ENCODE data around the gene OR6C75. TPM values are rescaled to one million over a fixed set of nuclear protein-coding genes. Genes with fewer than 3 reads are reported as not detected.
"Not testable (repeated sequence)": the region's sequence is repeated elsewhere in the genome, so short reads cannot be mapped to it uniquely, and the experiment has no call there.

Gene OR6C75
- total RNA-seq, 1 experiment from 2014 or later, result not detected

DNA sequence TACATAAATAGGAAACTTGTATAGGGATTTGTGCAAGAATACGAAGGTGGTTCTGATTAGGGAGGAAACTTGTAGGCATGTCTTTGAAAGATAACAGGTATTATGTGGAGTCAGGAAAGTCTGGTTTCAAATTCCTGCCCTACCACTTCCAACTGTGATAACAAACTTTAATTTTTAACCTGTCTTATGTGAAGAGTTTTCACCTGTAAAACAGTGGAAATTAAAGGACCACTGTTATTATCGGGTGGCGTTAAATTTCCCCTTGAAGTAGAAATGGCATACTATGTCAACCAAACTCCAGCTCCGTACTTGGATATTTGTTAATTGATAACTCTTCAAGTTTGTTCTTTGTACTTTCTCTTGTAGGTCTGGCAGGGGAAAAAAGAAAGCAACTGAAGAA is 42.6 kb upstream of the OR6C75 start:
- peaks cover 0 to 5% (median 4%) of the 10 kb centered on the region in 3 experiments; a peak in 3 of 7 replicates for H3K36me3 Mint-ChIP-seq (ENCODE audit: insufficient read depth in 1 of 3, low read depth in 3 of 3)
- H3K56ac ChIP-seq (ENCODE audit: insufficient read length, low read depth, low read length), result no peak overlapping the region
- H3K9me3 ChIP-seq (ENCODE audit: control insufficient read depth, low read depth, low read length), result no peaks in the 10 kb centered on the region
- no peak overlapping the region for H2AFZ ChIP-seq (ENCODE audit: low read length)
- H2BK12ac ChIP-seq (ENCODE audit: insufficient read length, low read depth, low read length), result no peak overlapping the region
- no peak overlapping the region for H2BK15ac ChIP-seq (ENCODE audit: low read depth, low read length)
- H3K4me2 ChIP-seq (ENCODE audit: insufficient read depth, insufficient read length, low read length), result no peak overlapping the region
- no CpG with 5 or more reads among the region's 4 CpGs for WGBS (ENCODE audit: extremely low coverage, insufficient read length, low lambda C conversion rate)
- H4K8ac ChIP-seq (replicated peaks; ENCODE audit: insufficient read length, low read depth, low read length), result no peak overlapping the region
- H3K9ac ChIP-seq (ENCODE audit: extremely low read depth, insufficient read length, low read length), result no peak overlapping the region
- no peak overlapping the region for H3K27ac ChIP-seq (ENCODE audit: insufficient read length, low read depth, low read length)
- no peaks in the 10 kb centered on the region for H3K23me2 ChIP-seq (ENCODE audit: insufficient read length, low read depth, low read length, poor library complexity, severe bottlenecking)
- H3K79me1 ChIP-seq (ENCODE audit: insufficient read depth, low read depth, low read length, poor library complexity, severe bottlenecking), result no peaks in the 10 kb centered on the region
- no peak overlapping the region for H4K5ac ChIP-seq (ENCODE audit: insufficient read length, low read depth, low read length)
- H3T11ph ChIP-seq (ENCODE audit: low read length), result no peak overlapping the region
- DNase-seq, result no peak
- no peak overlapping the region for H2BK120ac ChIP-seq (ENCODE audit: low read depth, low read length, poor library complexity, severe bottlenecking)
- no peak overlapping the region for H3K27ac Mint-ChIP-seq
- H3K23ac ChIP-seq (ENCODE audit: insufficient read length, low read depth, low read length), result no peak overlapping the region
- H3K4me1 Mint-ChIP-seq, result no peaks in the 10 kb centered on the region
- no peaks in the 10 kb centered on the region; a peak in 3 of 5 replicates for H3K9me3 Mint-ChIP-seq
- H3K27me3 ChIP-seq (ENCODE audit: insufficient read depth, low read length), result no peaks in the 10 kb centered on the region
- no peak overlapping the region for H3K14ac ChIP-seq (ENCODE audit: insufficient read depth, low read length)
- no peaks in the 10 kb centered on the region for H3K27me3 Mint-ChIP-seq (ENCODE audit: low read depth)
- TF ChIP-seq, protein P1, sequence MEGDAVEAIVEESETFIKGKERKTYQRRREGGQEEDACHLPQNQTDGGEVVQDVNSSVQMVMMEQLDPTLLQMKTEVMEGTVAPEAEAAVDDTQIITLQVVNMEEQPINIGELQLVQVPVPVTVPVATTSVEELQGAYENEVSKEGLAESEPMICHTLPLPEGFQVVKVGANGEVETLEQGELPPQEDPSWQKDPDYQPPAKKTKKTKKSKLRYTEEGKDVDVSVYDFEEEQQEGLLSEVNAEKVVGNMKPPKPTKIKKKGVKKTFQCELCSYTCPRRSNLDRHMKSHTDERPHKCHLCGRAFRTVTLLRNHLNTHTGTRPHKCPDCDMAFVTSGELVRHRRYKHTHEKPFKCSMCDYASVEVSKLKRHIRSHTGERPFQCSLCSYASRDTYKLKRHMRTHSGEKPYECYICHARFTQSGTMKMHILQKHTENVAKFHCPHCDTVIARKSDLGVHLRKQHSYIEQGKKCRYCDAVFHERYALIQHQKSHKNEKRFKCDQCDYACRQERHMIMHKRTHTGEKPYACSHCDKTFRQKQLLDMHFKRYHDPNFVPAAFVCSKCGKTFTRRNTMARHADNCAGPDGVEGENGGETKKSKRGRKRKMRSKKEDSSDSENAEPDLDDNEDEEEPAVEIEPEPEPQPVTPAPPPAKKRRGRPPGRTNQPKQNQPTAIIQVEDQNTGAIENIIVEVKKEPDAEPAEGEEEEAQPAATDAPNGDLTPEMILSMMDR (conservative IDR thresholded peaks at IDR 0.05), result no peak
- no peaks in the 10 kb centered on the region for H3K4me1 ChIP-seq (ENCODE audit: insufficient read depth, low read length)
- no peak overlapping the region for H3K18ac ChIP-seq (ENCODE audit: insufficient read length, low read depth, low read length)
- no peaks in the 10 kb centered on the region for H3K79me2 ChIP-seq (ENCODE audit: insufficient read depth, low read length)
- no peak overlapping the region for H2AK5ac ChIP-seq (ENCODE audit: insufficient read length, low read length)
- H3K4ac ChIP-seq (ENCODE audit: low read depth, low read length), result no peak overlapping the region
- no peak overlapping the region for H2BK20ac ChIP-seq (ENCODE audit: low read depth, low read length, poor library complexity, severe bottlenecking)
- H4K20me1 ChIP-seq (ENCODE audit: control insufficient read depth, insufficient read depth, insufficient read length), result no peaks in the 10 kb centered on the region
- H2BK5ac ChIP-seq (ENCODE audit: insufficient read length, low read length), result no peak overlapping the region
- no peak overlapping the region for H4K91ac ChIP-seq (ENCODE audit: insufficient read length, low read depth, low read length)
- no peak overlapping the region for H3K4me3 Mint-ChIP-seq

DNA sequence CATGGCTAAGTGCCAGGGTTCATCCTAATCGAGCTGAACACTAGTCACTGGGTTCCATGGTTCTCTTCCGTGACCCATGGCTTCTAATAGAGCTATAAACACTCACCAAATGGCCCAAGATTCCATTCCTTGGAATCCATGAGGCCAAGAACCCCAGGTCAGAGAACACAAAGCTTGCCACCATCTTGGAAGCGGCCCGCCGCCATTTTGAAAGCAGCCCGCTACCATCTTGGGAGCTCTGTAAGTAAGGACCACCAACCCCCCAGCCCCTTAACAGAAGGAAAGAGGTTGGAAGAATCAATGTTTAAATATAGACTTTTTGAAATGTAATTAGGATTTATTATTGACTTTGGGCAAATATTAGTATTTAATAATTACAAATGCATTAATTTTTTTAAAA is 37.0 kb upstream of the OR6C75 start:
- H3K27me3 ChIP-seq (ENCODE audit: insufficient read depth, low read length); H2AK5ac ChIP-seq (ENCODE audit: insufficient read length, low read length); H4K20me1 ChIP-seq (ENCODE audit: control insufficient read depth, insufficient read depth, insufficient read length); H3K9me3 Mint-ChIP-seq; H3K79me1 ChIP-seq (ENCODE audit: insufficient read depth, low read depth, low read length, poor library complexity, severe bottlenecking); H3K9ac ChIP-seq (ENCODE audit: extremely low read depth, insufficient read length, low read length); H3K23ac ChIP-seq (ENCODE audit: insufficient read length, low read depth, low read length); H3K4ac ChIP-seq (ENCODE audit: low read depth, low read length); H3K4me1 ChIP-seq (ENCODE audit: insufficient read depth, low read length); H2BK20ac ChIP-seq (ENCODE audit: low read depth, low read length, poor library complexity, severe bottlenecking); H3K9me3 ChIP-seq (ENCODE audit: control insufficient read depth, low read depth, low read length); H2AFZ ChIP-seq (ENCODE audit: low read length); H3K4me2 ChIP-seq (ENCODE audit: insufficient read depth, insufficient read length, low read length); H2BK15ac ChIP-seq (ENCODE audit: low read depth, low read length); H3K4me3 Mint-ChIP-seq; H3K56ac ChIP-seq (ENCODE audit: insufficient read length, low read depth, low read length); H4K8ac ChIP-seq (replicated peaks; ENCODE audit: insufficient read length, low read depth, low read length); H3K27ac ChIP-seq (ENCODE audit: insufficient read length, low read depth, low read length); DNase-seq; H2BK120ac ChIP-seq (ENCODE audit: low read depth, low read length, poor library complexity, severe bottlenecking); H3K27ac Mint-ChIP-seq; H3T11ph ChIP-seq (ENCODE audit: low read length); H4K5ac ChIP-seq (ENCODE audit: insufficient read length, low read depth, low read length); H4K91ac ChIP-seq (ENCODE audit: insufficient read length, low read depth, low read length); H2BK12ac ChIP-seq (ENCODE audit: insufficient read length, low read depth, low read length); H3K23me2 ChIP-seq (ENCODE audit: insufficient read length, low read depth, low read length, poor library complexity, severe bottlenecking); H2BK5ac ChIP-seq (ENCODE audit: insufficient read length, low read length); H3K36me3 Mint-ChIP-seq (ENCODE audit: insufficient read depth in 1 of 3, low read depth in 3 of 3); H3K14ac ChIP-seq (ENCODE audit: insufficient read depth, low read length); H3K27me3 Mint-ChIP-seq (ENCODE audit: low read depth); H3K79me2 ChIP-seq (ENCODE audit: insufficient read depth, low read length); H3K18ac ChIP-seq (ENCODE audit: insufficient read length, low read depth, low read length): not testable (repeated sequence)
- H3K4me1 Mint-ChIP-seq, result peaks cover 6 to 10% of the 10 kb centered on the region in 2 experiments
- WGBS (ENCODE audit: extremely low coverage, insufficient read length, low lambda C conversion rate), result no CpG with 5 or more reads among the region's 6 CpGs
